SH-SY5Y (cell line): ENCODE data around the gene PTAFR.

ENCODE experiments used
- GATA2 ChIP-seq: IDR thresholded peaks from 2 replicates; pipeline ENCODE4 v1.6.1; 2011; ENCODE audit warnings: mild to moderate bottlenecking, low read depth, low read length
- GATA3 ChIP-seq: IDR thresholded peaks from 2 replicates; pipeline ENCODE4 v1.6.1; 2011; ENCODE audit warnings: low read depth, mild to moderate bottlenecking, low read length, moderate library complexity

PTAFR gene, protein sequence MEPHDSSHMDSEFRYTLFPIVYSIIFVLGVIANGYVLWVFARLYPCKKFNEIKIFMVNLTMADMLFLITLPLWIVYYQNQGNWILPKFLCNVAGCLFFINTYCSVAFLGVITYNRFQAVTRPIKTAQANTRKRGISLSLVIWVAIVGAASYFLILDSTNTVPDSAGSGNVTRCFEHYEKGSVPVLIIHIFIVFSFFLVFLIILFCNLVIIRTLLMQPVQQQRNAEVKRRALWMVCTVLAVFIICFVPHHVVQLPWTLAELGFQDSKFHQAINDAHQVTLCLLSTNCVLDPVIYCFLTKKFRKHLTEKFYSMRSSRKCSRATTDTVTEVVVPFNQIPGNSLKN

DNA sequence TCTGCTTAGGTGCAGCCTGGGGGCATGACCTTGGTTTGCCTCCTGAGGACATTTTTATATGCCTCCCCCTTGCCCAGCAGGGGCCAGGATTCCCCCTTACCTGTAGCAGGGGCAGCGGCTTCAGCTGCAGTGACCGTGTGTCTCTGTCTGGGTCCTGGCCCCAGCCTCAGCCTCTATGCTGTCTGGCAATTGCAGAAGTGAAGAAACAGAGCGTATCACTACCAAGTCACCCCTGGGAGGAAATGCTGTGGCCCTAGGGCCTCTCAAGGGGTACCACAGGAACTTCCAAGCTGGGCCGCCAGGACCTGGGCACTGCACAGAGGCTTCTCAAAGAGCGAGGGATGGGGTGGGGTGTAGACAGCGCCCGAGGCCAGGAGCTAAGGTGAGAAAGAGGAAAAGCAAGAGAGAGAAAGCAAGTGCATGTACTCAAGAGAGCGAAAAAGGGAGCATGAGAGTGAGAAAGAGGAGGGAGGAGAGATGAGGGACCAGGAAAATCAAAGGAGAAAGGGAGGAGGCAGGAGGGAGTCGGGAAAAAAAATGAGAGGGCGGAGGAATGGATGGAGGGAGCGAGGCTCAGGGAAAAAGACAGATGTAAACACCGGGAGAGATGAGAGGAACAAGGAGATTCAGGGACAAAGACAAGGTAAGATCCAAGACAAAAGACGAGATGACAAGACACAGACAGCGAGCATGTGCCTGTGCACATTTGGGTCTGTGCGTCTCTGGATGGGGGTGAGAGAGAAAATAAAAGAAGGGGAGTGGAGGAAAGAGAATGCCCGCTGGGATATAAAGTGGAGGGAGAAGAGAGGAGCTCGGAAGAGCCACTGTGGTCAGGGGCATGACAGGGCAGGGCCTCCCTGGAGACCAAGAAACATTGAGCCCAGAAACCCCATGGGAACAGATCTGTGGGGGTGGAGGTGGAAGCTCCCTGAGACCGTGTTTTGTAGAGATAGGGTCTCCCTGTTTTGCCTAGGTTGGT is at the start of gene PTAFR:
Gene PTAFR (minus strand): TSS at position 199 of the 979 bp plus-strand sequence. CDS start 25,669 bp downstream, outside the sequence.
- no peak for TF ChIP-seq GATA3
- no peak for TF ChIP-seq GATA2

DNA sequence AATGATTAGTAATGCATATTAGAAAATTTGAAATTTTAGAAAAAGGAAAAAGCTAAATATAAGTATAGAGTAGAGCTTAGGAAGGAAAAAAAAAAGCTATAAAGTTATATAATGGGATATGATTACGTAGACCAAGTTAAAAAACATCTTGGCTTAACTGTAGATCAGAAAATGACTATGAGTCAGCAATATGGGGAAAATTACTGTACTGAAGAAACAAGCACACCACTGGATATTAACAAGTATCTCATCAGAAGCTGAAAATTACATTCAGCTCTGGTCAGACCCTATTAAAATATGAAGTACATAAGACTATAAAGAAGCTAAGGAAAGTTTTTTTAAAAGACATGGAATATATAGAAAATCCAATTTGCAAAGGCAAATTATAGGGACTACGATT is 36.8 kb upstream of the PTAFR start:
- TF ChIP-seq GATA2 (no peak), GATA3 (no peak)

DNA sequence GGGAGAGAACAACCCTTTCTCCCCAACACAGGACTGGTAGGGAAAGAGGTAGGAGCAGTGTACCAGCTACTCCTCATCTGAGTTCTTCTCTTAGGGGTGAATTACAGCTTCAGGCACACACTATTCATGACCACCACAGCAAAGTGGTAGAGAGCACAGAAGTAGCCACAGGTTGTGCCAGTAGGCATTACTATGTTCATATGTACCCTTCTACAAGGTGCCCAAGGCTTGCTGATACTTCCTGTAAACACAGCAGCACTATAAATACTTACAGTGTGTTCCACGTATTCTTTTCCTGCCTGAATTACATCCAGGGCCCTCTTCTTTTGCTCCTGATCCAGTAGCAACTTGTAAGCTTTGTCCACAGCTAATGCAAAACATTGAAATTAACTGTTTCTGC is 33.2 kb upstream of the PTAFR start:
- TF ChIP-seq GATA3: no peak
- no peak for TF ChIP-seq GATA2

DNA sequence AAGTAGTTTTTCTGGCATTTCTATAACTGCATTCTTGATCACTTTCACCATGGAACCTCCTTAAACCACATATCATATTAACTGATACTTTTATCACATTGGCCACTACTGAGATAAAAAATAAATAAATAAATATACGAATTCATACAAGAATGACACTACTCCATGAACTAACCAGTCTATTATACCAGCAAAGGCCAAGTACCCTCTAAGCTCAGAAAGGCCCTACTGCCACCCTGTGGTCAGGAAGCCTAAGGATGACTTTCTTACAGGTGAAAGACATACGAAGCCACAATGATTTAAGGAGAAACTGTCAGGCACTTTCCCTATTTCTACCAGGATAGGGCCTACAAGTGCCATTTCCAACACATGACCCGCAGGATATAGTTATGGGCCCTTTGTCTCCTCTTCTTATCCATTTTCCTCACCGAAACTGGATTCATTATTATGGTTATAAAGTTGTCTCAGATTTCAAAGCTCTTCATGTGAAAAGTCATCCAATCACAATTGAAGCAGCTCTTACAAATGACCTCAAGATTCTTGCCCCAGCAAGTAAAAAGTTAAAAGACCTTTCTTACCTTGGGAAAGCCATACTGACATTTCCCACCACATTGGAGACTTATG is 32.4 kb upstream of the PTAFR start:
- TF ChIP-seq GATA3 (no peak), GATA2 (no peak)

DNA sequence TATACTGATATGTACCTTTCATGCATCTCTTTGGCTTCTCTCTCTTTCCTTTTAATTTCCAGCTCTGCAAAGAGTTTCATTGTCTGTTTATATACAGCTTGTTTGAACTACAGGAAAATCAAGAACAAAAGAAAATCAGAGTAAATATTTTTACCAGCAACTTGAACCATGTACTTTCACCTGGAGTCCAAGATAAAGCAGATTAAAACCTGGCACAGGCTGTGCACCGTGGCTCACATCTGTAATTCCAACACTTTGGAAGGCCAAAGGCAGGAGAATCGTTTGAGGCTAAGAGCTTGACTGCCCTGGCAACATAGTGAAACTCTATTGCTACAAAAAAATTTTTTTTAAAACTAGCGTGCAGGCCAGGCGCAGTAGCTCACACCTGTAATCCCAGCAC is 28.8 kb upstream of the PTAFR start:
- TF ChIP-seq GATA3 (no peak), GATA2 (no peak)

DNA sequence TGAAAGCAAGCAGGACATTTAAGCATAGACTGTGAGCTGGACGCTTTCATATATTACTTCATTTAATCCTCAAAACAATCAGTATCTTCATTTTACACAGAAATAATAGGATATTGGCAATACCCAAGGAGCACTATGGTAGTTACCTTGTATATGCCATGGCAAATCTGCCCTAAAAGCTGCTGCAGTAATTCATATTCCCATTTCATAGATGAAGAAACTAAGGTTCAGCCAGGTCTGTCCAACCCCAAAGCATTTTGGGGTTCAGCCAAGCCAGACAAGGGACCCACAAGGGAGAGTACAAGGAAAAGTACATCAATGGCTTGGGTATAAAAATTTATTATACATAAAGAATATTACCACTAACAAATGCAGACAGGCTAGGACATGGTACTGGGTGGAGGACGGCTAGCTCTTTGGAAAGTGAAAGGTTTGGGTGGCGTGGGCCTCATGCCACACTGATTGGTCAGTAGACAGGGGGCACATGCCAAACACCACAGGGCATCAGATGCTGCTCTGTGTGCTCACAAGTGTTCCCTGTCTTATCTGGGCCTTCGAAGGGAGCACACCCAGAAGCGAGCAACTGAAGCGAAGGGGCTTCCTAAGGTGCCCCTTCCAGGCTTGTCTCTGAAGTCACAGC is 23.9 kb upstream of the PTAFR start:
- TF ChIP-seq GATA3: no peak
- TF ChIP-seq GATA2: no peak

DNA sequence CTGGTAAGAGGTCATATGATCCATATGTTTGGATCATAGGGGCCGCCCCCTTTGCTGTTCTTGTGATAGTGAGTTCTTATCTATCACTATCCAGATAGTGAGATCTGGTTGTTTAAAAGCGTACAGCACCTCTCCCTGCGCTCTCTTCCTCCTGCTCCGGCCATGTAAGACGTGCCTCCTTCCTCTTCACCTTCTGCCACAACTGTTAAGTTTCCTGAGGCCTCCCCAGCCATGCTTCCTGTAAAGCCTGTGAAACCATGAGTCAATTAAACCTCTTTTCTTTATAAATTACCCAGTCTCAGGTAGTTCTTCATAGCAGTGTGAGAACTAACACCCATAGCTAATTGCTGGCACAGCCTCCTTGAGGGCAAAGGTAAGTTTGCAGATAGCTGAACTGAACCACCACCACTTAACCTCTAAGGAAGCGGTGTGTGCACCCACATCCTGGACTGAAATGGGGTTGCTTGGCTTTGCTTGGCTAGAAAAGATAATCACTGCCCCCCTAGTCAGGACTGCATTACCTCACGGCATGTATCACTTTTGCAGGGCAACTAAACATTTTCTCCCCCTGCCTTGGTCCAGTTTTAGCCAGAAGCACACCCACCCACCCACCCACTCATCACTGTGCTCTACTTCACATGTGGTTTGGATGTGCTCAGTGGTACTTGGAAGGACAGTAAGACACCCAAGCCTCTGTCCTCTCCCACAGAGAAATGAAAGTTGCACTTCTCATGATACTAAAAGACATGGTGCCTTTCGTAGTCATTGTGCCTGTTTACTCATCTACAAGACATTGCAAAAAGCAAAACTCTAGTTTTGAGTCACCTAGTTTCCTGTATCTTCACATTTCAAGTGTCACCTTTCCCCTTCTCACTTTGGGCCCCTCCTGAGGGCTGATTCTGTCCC is 23.1 kb upstream of the PTAFR start:
- TF ChIP-seq GATA2: no peak
- TF ChIP-seq GATA3: no peak

DNA sequence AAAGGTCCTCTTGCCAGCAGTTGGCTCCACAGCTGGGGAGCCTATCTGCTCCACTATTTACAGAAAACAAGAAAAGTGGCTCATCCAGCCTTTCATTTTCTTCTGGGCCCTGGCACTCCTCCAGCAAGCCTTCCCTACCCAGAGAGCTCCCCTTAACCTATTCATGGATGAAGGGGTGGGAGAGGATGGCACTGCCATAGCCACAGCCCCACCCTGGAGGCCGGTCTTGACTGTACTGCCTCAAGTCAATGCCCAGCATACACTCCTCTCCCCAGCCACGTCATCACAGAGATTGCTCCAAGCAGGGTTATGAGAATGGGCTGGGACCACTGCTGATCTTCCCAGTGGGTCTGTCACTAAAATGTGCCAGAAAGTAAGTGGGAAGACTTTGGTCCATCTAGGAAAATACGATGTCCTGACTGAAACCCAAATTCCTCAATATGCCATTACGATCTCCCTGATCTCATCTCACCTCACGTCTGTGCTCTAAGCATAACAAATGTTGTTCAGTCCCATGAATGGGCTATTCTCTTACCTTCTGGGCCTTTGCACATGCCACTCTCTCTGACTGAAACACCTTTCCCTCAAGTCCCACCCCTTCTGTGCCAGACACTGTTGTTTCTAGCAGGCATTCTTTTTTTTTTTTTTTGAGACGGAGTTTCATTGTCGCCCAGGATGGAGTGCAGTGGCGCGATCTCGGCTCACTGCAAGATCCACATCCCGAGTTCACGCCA is 21.4 kb upstream of the PTAFR start:
- no peak for TF ChIP-seq GATA3
- TF ChIP-seq GATA2: no peak

DNA sequence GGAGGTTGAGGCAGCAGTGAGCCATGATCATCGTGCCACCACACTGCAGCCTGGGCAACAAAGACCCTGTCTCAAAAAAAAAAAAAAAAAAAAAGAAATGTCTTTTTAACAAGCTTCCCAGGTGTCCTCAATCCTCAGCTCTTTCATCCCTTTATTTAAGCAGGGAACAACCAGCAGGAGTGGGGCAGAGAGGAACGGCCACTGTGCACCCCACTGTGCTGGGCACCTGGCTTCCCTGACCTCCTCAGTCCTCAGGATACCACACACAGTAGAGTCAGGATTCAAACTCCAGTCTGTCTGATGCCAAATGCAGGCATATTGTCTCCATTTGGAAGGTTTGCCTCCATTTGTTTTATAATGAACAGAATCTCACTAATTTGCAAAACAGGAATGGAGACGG is 19.8 kb upstream of the PTAFR start:
- TF ChIP-seq GATA3 (no peak), GATA2 (no peak)

DNA sequence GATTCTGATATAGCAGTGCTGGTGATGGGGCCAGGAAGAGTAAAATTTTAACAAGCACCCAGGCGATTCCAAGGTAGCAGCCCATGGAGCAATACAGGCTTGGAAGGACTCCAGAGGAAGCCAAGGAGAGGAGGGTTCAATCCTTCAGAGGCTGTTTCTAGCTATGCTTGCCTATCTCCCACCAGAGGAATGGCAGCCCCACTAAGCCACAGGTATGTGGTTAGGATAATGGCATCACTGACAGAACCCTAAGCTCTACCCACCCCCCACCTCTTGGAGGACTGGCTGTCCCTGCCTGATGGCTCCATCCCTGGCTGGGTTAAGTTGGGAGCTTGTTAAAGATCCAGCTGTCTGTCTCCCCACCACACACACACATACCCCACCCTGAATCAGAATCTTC is 19.3 kb upstream of the PTAFR start:
- TF ChIP-seq GATA2 (no peak), GATA3 (no peak)

DNA sequence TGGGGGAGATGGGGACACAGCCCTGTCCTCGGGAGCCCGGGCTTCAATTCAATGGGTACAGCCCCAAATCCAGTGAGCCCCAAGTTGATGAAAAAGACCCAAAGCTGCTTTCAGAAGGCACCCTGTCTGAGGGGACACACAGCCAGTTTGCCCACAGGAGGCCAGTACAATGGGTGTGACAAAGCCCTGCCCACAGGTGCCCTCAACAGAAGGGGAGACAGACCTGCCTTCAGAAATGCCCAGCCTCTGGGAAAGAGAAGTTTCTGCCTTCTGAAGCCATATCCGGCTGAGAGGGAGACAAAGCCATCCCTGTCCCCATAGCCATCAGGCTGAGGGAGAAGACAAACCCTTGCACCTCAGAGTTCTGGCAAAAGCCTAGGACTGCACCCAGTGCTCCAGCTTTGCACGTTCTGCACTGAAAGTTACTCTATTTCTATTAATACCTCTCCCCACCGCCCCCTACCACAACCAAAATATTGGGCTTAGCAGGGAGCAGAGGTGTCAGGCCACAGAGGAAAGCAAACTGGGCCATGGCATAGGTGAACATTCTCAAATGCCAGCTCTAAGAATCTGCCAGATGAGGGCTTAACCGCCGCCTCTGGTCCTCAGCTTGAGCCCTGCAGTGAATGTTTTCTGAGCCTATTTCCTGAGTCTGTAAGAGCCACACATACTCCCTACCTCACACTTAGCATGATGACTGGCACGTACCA is 18.0 kb upstream of the PTAFR start:
- no peak for TF ChIP-seq GATA2
- no peak for TF ChIP-seq GATA3

DNA sequence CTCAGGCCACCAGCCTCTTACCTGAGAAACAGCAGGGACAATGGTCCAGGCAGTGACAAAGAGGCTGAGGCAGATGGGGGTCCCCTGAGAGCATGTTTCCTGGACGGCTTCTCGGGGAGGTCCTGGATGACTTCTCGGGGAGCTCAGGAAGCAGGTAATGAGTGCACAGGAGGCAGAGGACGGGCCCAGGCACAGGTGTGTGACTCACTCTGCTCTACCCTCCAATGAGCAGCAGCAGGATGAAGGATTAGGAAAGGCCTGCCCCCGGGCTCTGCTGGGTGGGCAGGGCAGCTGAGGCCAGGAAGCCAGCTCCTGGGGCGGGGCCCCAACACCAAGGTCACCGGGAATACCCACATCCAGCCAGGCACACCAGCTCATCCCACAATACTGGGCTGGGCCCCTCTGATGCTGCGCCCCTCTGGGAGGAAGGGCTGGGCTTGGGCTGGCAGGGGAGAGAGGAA is 17.2 kb upstream of the PTAFR start:
- no peak for TF ChIP-seq GATA3
- TF ChIP-seq GATA2: no peak
